ENCODE results near the gene MC5R.

Gene MC5R

DNA sequence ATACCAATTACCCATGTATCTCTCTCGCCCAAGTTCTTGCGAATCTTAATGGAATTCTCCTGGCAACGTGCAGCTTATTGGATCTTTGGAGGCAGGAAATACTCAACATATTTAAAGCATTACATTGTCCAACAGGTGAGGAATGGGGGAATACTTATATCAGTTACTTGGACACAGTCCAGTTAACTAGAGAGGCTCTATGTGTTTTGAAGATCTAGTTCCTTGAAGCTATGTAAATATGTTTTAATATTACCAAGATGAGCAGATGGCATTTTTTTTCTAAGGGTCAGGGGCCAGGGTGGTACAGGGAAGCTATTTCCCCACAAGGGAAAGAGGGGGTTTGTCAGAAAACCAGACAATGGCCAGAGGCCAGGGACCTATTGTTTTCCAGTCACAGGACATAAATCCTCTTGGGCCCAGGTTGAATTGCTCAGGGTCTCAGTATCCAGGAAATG is 26.8 kb upstream of the MC5R start:
- H3K27me3 ChIP-seq (replicated peaks; ENCODE audit: control insufficient read depth, insufficient read depth, low read length), result no peaks in the 10 kb centered on the region; the same call in 1 of the 2 replicates
- H3K4me3 ChIP-seq (replicated peaks; ENCODE audit: low read depth, low read length), result no peak overlapping the region
- DNase-seq (ENCODE audit: extremely low read depth, insufficient read length), result no peak
- no peaks in the 10 kb centered on the region for H3K36me3 ChIP-seq (ENCODE audit: control insufficient read depth, insufficient read depth, low read length)
- TF ChIP-seq, protein P1, sequence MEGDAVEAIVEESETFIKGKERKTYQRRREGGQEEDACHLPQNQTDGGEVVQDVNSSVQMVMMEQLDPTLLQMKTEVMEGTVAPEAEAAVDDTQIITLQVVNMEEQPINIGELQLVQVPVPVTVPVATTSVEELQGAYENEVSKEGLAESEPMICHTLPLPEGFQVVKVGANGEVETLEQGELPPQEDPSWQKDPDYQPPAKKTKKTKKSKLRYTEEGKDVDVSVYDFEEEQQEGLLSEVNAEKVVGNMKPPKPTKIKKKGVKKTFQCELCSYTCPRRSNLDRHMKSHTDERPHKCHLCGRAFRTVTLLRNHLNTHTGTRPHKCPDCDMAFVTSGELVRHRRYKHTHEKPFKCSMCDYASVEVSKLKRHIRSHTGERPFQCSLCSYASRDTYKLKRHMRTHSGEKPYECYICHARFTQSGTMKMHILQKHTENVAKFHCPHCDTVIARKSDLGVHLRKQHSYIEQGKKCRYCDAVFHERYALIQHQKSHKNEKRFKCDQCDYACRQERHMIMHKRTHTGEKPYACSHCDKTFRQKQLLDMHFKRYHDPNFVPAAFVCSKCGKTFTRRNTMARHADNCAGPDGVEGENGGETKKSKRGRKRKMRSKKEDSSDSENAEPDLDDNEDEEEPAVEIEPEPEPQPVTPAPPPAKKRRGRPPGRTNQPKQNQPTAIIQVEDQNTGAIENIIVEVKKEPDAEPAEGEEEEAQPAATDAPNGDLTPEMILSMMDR (IDR thresholded peaks at IDR 0.05; ENCODE audit: insufficient read depth, low read length, poor library complexity, severe bottlenecking), result no peak

DNA sequence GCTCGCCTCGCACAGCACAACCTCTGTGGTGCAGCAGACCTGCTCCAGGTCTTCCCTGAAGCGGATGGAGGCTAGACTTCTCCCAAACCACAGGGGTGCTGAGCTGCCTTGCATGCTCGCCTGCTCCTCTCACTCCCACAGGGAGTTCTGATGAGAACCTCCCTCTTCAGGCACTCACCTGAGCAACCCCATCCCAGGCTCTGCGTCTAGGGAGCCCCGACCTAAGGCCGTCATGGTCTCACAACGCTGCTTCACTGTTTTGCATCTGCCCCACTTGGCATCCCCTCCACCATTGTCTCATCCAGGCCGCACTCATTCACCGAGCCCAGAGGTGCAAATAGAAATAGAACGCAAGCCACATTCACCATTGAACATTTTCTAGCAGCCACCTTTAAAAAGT is 24.6 kb upstream of the MC5R start:
- DNase-seq (ENCODE audit: extremely low read depth, insufficient read length), result no peak
- H3K27me3 ChIP-seq (replicated peaks; ENCODE audit: control insufficient read depth, insufficient read depth, low read length), result no peaks in the 10 kb centered on the region; the same call in 1 of the 2 replicates
- TF ChIP-seq, protein P1 (IDR thresholded peaks at IDR 0.05; ENCODE audit: insufficient read depth, low read length, poor library complexity, severe bottlenecking), result no peak
- no peaks in the 10 kb centered on the region for H3K36me3 ChIP-seq (ENCODE audit: control insufficient read depth, insufficient read depth, low read length)
- H3K4me3 ChIP-seq (replicated peaks; ENCODE audit: low read depth, low read length), result no peak overlapping the region

DNA sequence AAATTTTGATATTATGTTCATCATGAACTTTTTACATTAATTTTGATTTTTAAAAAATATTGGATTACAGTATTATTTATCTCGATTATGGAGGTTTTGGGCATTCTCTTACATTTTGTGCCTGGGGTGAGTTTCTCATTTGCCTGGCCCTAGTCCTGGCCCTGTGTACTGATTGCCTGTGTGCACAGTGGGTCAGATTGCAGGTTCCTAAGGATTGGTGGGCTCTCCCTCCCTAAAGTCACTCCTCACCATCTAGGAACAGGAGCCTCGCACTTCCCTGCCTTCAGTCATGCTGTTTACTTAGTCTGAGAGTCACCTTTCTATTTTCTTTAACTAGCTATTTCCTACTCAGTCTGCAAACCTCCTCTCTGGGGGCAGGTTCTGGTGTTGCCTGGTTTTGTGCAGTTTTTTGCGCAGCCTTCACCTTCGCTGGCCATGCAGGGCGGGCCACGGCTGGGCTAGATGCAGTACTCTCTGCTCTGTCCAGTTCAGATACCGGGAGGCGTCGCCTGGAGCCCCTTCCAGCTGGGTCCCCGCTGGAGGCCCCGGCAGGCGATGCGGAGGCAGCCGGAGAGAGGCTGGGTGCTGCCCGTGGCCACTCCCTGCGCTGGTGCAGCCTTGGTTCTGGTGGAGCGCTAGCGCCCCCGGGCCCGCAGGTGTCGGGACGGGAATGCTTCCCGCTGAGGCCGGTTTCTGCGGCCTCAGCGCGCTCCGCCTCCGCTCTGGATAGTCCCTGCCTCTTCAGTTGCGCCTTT is 23.3 kb upstream of the MC5R start:
- Histone ChIP-seq H3K4me3 (replicated peaks; ENCODE audit: low read depth, low read length) (no peak overlapping the region), H3K36me3 (ENCODE audit: control insufficient read depth, insufficient read depth, low read length) (no peaks in the 10 kb centered on the region), H3K27me3 (replicated peaks; ENCODE audit: control insufficient read depth, insufficient read depth, low read length) (no peaks in the 10 kb centered on the region; the same call in 1 of the 2 replicates)
- TF ChIP-seq, protein P1 (IDR thresholded peaks at IDR 0.05; ENCODE audit: insufficient read depth, low read length, poor library complexity, severe bottlenecking), result peak; percentile 50
- DNase-seq (ENCODE audit: extremely low read depth, insufficient read length), result peak; percentile 32

DNA sequence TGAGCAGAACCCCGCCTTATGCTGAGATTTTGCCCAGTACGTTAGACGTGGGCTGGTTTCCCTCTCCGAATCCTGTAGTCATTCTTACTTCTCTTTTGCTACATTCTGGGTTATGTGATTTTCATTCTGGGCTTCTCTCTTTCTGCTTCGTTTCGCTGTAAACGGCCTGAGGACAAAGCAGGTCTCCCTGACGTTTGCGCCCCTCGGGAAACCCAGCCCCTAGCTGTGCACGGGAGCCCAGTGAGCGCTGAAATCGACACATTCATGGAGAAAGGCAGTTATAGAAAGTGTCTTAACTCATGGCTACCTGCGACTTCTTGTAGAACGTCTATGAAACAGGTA is 22.7 kb upstream of the MC5R start:
- no peaks in the 10 kb centered on the region for H3K36me3 ChIP-seq (ENCODE audit: control insufficient read depth, insufficient read depth, low read length)
- no peak overlapping the region for H3K4me3 ChIP-seq (replicated peaks; ENCODE audit: low read depth, low read length)
- no peaks in the 10 kb centered on the region; the same call in 1 of the 2 replicates for H3K27me3 ChIP-seq (replicated peaks; ENCODE audit: control insufficient read depth, insufficient read depth, low read length)
- TF ChIP-seq, protein P1 (IDR thresholded peaks at IDR 0.05; ENCODE audit: insufficient read depth, low read length, poor library complexity, severe bottlenecking), result no peak
- no peak for DNase-seq (ENCODE audit: extremely low read depth, insufficient read length)

DNA sequence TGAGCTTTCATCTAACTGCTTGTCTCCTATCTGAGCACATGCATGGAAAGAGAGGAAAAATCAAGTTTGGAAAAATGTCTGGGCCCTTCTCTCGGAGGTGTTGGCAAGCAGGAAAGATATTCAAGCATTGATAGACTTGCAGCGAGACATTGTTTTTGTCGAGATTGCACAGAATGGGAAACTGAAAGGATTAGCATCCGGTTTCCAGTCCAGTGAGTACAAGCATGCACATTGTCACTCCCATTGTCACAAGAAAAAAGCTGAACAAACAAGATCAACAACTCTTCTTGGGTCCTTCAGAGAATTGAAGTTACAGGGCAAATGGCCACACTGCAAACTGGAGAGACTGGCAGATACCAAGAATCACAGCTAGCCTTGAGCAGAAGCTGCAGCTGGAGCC is 19.6 kb upstream of the MC5R start:
- no peak for DNase-seq (ENCODE audit: extremely low read depth, insufficient read length)
- TF ChIP-seq, protein P1 (IDR thresholded peaks at IDR 0.05; ENCODE audit: insufficient read depth, low read length, poor library complexity, severe bottlenecking), result no peak
- no peak overlapping the region for H3K4me3 ChIP-seq (replicated peaks; ENCODE audit: low read depth, low read length)
- no peaks in the 10 kb centered on the region for H3K27me3 ChIP-seq (replicated peaks; ENCODE audit: control insufficient read depth, insufficient read depth, low read length)
- no peaks in the 10 kb centered on the region for H3K36me3 ChIP-seq (ENCODE audit: control insufficient read depth, insufficient read depth, low read length)
